Bone marrow (tissue), 2 donors: ENCODE data around the gene GTF3A.

Experiments used
- DNase-seq, 2 donors: peaks; one replicate each; lab custom pipeline; 2025; lab: John Stamatoyannopoulos, UW

GTF3A gene

DNA sequence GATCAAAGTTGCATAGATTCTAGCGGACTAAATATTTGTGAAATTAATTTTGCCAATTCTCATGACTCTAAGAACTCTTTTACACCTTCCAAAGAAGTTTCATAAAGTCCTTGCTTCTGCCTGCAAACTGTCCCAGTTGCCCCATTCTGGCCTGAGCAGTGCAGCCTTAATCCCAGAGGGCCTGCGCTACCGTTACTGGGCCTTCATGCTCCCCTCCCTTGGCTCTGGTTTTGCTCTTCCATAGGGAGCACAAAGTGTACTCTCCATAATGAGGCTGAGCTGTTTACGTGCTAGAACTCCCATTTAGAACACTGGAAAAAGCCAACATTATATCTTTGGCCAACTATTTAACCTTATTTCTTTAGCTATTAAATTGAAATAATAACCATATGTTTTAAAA lies 23.9 kb downstream of the GTF3A start:
- no peak for DNase-seq

DNA sequence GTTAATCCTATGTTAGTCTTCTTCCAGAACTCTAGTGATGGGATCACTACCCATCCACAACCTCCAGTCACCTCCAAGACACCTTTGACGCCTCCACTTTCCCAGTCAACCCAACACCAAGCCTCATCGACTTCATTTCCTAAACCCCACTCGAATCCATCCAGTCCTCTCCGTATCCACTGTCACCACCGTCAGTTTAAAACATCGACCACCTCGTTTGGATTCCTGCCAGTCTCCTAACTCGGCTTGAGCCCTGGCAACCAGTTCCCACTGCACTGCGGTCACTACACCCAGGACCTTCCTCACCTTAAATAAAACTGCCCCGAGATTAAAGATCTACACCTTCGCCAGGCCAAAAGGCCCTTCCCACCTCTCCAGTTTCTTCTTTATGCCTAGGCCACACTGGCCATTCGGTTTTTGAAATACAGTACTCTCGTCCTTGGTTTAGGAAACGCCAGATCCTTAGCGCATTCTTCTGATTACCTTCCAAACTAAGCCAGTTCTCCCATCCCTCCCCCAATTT lies 24.7 kb downstream of the GTF3A start:
- DNase-seq: no peak

DNA sequence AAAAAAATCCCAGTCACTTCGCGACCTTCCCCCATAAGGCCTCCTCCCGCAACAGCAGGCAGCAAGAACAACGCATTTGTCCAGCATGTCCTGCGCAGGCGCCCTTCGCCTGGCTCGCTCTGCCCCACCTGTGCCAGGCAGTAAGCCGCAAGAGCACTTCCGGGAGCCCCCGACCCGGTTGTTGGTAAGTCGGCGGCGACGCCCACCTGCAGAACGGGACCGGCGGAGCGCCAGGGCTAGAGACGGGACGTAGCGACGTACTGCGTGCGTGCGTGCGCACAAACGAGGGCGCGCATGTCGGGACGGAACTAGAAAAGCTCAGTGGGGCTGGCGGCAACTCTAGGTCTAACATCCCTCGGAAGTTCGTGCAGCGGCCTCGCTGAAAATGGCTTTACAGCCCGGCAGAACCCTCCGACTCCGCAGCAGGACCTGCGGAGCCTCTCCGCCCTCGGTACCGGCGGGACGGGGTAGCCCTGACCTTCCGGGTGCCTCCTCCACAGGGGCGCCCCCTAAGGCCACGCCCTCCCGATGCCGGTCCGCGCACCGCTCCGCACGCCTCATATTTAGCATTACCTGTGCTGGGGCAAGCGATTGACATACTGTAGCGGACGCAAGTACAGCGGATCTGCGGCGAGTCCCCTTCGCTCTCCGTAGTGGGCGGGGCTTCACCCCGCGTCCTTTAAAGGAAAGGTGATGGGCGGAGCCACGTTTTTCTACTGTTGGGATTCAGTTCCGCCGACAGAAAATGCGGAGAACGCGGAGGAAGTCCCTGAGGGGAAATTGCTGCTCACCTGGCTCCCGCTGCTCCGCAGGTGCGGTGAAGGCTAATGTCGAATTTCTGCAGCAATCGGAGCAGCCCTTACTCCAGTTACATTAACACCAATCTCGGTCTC lies 25.8 kb downstream of the GTF3A start, which contains the start of gene MTIF3:
TSS of gene MTIF3 (minus strand) at position 629 of the 893 bp plus-strand sequence. CDS start 10,116 bp downstream, outside the sequence.
- DNase-seq: peak; percentile 87 to 94

DNA sequence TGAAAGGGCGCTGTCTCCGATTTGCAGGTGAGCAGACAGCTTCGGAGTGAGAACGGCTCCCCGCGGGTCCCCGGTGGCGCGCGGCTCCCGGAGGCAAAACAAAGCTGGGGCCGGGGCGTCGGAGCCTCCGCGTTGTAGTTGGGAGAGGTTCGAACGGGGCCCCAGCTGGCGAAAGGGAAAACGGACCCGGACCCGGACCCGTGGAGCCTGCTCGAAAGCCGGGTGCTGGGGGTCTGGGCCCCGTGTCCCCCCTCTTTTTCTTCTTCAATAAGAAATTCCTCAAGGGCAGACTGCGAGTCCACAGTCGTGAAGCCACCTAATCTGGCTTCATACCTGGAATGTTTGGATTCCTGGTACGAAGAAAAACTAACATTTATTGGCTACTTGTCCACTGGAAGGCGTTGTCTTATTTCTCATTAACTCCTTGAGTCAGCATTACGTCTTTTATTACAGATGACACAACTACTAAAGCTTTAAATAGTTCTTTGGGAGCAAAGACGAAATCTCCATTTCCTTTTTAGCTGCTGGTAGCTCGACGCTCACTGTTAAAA lies 26.6 kb downstream of the GTF3A start:
- peak; percentile 4 to 21 for DNase-seq

DNA sequence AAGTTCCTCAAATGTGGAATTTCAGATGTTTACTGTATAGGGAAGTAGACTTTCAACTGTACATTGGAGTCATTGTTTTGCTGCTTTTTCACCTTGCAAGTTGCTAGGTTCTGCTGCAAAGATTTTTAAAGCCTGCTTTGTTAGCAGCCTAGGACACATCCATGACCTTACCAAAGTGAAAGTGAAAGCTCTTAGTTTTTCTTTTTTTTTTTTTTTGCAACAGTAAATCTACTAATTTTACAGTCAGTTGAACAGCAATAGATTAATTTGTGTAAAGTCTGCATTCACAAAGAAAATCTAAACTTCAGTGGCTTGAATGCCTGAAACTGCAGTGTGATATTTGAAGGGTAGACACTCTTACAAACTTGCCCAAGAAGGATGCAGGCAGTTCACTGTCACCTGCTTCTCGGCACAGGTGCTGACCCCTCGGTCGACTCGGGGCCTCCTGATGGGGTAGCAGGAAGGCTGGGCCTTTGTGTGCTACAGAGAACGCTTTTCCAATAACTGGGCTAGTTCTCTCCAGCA lies 31.0 kb downstream of the GTF3A start:
- peak in 1 of 2 donors; percentile 31 for DNase-seq

DNA sequence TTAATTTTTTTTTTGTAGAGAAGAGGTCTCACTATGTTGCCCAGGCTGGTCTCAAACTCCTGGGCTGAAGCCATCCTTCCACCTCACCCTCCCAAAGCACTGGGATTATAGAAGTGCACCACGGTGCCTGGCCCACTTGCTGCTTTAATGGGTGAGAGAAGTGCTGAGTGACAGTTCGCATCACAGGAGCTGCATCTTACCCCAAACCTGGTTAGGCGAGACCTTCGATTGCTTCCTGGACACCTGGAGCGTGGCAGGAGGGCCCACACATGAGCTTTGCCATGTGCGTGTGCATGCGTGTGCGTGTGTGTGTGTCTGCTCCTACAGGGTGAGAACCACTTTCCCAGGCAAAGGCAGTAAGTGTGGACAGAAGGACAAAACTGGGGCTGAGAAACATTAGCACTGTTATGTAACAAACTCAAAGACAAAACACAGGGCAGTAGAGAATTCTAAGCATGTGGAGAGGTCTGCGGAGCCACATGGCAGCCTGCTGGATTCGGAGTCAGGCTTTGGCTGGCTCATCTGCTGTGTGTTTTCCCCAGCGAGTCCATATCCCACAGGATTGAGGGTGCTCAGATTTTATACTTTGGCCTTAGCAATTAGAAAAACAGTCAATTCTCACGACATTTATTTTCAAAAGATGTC lies 37.6 kb downstream of the GTF3A start:
- no peak for DNase-seq

DNA sequence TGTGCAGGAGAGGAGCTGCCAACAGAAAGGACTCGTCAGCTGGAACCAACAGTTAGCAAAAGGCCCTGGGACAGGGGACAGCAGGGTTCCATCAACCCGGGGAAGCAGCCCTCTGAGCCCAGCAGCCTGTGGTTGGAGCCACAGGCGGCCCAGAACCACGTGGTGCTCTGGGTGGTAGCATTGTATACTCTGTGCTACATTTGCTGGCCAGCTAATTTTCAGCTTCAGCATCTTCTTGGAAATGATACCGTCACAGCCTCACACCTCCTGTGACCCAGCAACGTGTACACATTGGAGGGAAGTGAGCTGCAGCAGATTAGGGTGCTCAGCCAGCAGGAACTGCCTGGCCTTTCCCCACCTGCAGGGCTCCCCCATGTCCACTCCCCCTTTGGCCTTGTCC lies 39.1 kb downstream of the GTF3A start:
- no peak for DNase-seq

DNA sequence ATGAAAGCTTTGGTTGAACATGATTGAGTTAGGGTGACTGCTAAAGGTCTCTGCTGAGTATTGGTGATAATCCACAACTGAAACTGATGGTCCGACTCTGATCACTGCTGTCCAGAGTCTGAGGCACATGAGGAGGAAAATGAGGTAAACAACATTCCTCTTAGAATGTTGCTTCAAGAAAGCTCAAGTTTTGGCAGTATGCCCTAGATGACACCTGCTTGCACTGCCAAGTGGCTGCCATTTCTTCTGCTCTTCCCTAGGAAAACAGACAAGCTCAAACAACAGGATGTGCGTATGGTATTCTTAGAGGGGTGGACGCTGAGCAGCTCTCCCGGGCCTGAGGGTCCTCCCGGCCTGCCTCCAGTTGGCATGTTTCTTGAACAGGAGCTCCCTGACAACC lies 41.2 kb downstream of the GTF3A start:
- DNase-seq: no peak

DNA sequence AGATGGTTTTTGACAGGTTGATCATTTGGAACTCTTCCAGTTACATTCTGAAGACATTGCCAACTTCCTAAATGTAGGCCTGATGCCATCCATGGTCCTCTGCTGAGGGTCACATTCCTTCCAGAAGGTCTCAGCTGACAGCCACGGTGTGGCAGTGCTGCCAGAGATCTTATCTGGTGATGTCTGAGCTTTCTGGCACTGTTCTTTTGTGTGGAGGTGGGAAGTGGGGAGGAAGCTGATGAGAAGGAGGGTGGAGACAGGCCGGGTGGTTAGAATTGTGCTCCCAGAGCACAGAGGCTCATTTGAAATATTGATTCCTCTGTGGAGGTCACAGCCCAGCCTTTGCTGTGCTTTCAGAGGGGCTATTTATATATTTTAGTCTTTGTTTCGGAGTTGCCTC lies 42.1 kb downstream of the GTF3A start:
- DNase-seq: peak in 1 of 2 donors; percentile 3

DNA sequence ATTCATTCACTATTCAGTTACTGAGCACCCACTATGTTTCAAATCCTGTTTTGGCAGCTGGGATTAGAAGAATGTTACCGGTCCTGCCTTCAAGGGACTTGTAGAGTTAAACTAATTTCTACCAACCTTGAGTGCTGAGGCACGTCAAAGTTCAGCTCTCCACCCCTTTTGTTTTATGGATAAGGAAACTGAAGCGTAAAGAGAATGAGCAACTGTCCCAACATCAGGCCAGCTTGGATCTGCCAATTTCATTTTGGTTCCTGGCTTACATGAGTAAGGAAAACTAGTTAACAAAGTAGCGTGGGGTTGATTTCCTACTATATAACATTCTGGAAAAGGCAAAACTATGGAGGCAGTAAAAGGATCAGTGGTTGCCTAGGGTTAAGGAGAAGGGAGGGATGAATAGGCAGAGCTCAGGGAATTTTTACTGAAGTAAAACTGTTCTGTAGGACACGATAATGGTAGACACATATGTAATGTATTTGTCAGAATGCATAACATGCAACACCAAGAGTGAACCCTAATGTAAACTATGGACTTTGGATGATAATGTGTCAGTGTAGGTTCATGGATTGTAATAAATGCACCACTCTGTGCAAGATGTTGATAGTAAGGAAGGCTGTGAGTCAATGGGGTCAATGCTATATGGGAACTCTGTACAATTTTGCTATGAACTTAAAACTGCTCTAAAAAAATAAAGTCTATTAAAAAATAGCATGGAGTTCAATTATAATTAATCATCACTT lies 45.8 kb downstream of the GTF3A start:
- DNase-seq: no peak

DNA sequence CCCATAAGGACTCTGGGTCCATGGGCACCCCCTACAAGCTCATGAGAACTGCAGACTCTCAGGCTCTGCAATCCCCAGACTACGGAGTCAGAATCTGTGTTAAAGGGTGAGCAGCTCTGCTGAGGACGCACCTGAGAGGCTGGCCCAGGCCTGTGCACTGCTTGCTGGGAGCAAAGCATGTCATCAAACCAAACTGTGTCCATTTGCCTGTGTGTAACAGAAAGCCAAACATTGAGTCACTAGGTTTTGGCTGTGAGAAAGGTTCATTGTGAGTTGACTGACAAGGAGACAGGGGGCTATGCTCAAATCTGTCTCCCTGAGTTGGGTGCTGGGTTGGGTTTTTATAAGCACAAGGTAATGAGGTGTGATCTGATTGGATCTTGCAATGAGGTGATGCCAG lies 48.0 kb downstream of the GTF3A start:
- no peak for DNase-seq

DNA sequence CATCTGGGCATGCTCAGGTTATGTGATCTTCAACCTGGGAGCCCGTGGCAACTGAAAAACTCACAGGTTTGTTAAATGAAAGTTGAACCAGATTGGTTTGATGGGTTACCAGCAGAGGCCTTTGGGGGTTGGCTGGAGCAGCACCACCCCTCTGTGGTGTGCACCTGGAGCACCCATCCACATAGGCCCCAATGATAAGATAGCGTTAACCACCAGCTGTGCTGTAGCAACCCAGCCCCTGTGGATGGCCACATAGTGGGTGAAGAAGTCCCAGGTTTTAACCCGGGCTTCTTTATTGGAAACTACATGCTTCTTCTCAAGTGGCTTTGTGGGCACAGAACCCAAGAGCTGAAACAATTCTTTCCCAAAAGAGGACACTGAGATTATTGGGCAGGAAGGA lies 48.5 kb downstream of the GTF3A start:
- no peak for DNase-seq

DNA sequence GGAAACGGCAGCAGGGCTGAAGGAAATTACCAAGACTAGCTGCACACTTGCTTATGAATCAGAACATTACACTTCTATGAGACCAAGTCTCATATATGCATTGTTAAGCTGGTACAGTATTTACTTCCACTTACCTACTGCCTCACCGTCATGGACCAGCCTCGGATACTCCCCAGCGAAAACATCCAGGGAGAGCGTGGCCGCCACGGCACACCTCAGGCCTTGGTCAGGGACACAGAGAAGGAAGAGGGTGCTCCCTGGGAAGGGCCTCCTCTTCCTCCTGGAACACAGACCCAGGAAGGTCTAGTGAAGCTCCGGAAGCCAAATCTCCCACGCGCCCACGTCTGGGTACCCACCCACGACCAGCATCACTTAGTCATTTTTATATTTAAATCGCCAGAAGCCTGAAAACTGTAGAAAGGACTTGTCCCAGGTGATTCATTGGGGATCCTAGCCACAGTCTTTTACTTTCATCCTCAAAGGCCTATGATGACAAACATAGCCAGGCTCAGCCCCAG lies 50.4 kb downstream of the GTF3A start:
- no peak for DNase-seq

DNA sequence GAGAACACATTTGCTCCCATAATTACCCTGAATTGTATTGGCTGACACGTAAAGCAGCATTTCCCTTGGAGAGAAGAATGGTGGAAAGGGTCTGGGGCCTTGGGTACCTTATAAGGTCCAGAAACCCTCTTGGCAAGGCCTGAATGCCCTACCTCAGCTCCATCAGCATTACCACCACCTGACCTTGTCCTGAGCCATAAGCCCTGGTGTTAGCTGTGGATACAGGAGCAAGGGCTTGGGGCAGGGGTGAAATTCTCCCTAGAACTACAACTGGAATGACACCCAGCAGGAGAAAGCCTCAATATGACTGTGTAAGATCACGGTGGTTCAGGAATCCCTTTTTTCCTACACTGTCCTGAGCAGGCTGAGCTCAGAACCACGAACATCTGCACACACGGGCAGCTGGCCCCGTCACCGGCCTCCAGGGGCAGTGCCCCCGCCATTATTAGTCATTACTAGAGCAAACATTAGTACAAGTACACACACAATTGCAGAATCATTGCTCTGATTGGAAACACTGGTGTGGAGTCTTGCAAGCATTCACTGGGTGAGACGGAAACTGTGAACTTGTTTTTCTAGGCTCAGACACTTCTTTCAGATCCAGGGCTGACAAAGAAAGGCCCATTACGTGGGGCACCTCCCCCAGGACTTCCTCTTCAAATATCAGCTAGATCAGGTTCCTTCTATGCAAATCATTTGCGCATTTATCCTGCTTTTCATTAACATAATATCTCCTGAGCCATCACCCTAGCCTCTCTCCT lies 52.7 kb downstream of the GTF3A start:
- no peak for DNase-seq

DNA sequence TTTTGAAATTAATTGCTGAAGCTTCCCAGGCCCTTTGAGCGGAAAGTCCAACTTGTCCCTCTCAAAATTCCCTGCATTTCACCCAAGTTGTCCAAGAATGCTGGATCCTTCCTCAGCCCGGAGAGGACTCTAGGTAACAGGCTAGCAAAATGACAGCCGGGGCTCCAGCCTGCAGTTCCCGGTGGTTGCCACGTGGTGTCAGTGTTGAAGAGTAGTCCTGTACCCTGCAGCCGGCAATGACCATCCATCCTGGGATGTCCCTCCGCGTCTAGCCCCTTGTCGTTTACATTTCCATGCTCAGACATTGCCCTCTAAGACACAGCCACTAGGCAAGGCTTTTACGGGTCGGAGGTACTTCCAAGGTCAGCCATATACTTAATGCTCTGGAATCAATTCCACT lies 57.3 kb downstream of the GTF3A start:
- DNase-seq: no peak

DNA sequence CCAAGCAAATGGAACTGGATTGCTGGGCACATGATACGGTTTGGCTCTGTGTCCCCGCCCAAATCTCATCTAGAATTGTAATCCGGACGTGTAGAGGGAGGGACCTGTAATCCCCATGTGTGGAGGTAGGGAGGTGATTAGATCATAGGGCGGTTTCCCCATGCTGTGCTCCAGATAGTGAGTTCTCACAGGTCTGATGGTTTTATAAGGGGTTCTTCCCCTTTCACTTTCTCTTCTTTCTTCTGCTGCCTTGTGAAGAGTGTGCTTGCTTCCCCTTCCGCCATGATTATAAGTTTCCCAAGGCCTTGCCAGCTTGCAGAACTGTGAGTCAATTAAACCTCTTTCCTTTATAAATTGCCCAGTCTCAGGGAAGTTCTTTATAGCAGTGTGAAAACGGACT lies 58.6 kb downstream of the GTF3A start:
- DNase-seq: peak; percentile 33 to 52

DNA sequence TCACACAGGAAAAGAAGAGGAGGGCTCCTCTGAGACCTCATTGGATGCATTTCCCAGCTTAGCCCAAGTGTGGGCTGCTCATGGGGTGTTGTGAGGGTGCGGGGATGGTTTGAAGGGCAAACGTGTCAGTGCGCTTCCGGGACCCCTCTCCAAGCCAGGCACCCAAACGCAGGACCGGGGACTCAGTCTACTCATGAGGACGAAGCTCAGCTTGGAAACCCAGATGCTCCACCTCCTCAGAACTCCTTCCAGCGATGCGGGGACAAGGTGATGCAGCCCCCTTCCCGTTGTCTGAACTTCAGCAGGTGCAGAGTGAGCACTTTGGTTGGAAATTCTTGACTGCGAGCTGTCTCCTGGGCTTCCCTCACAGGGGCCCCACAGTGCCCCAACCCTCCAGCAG lies 59.0 kb downstream of the GTF3A start:
- no peak for DNase-seq
